ENCODE measurements around the gene PLEKHA3. TPM values are rescaled to one million over a fixed set of nuclear protein-coding genes. Genes with fewer than 3 reads are reported as not detected.

Gene PLEKHA3
- polyA plus RNA-seq, 4 donors = 2.9 to 13.1 (median 3.7) TPM

- H3K4me1 ChIP-seq (ENCODE audit: control insufficient read depth in 3 of 3, insufficient read depth in 2 of 3, low read depth in 1 of 3, low read length in 2 of 3) = peaks cover 19 to 31% (median 24%) of the 10 kb centered on the region in 3 donors
- H3K27me3 ChIP-seq (ENCODE audit: control insufficient read depth in 3 of 3, insufficient read depth in 3 of 3, low read length in 3 of 3) = no peaks in the 10 kb centered on the region
- H3K36me3 ChIP-seq (ENCODE audit: control insufficient read depth in 3 of 3, insufficient read depth in 2 of 3, low read depth in 1 of 3, low read length in 3 of 3) = peaks cover 0 to 8% (median 3%) of the 10 kb centered on the region in 3 donors
- H3K9me3 ChIP-seq (ENCODE audit: control insufficient read depth in 2 of 2, insufficient read depth in 1 of 2, low read depth in 1 of 2, low read length in 1 of 2) = no peaks in the 10 kb centered on the region
- FAIRE-seq (no peak), DNase-seq (peak; percentile 15 to 70)
- no peak overlapping the region for H3K4me3 ChIP-seq (ENCODE audit: low read depth in 1 of 3, low read length in 3 of 3)
- 60 to 80% (median 63%) methylated on average over 4 of the region's 4 CpGs for WGBS, 3 donors
- no peak overlapping the region for H3K27ac ChIP-seq (ENCODE audit: low read depth in 1 of 3, low read length in 2 of 3)
Measured at GRCh38 chr2:178482437-178482836, 2.2 kb downstream of the PLEKHA3 start.

DNA sequence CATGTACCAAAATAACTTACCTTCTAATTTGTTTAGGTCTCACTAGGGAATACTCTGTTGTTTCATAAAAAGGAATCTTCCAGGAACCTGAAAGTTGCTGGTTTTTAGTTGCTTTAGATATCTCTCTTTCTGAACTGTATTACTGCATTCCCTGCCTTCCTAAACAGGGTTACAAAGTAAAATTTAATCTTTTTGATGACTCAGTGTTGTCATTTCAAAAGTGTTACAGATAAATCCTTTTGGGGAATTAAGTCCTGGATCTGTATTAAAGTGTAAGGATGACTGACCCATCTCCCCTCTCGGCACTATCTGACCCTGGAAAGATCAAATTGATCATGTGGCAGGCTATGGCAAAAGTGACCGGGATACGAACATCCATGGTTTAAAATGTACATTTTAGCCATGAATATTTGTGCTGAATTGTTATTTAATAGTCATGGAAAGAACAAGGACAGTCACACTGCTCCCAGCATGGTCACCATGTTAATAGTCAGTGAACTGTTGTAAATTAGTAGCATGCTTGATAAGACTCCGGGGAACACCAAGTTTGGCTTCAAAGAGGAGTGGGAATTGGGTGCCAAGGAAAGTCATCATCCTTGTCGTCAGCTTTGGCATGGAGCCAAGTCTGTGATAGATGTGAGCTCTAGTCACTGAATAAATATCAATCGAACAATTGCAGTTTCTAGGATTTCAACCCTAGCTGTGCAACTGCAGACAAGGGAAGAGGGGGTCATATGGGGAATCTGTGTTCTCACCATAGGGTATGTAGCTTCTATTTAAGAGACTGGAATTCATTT, 4.2 kb downstream of the PLEKHA3 start:
- H3K36me3 ChIP-seq (ENCODE audit: control insufficient read depth in 3 of 3, insufficient read depth in 2 of 3, low read depth in 1 of 3, low read length in 3 of 3) = peaks cover 0 to 10% (median 8%) of the 10 kb centered on the region in 3 donors
- no peak overlapping the region for H3K27ac ChIP-seq (ENCODE audit: low read depth in 1 of 3, low read length in 2 of 3)
- H3K9me3 ChIP-seq (ENCODE audit: control insufficient read depth in 2 of 2, insufficient read depth in 1 of 2, low read depth in 1 of 2, low read length in 1 of 2) = no peaks in the 10 kb centered on the region
- FAIRE-seq (no peak), DNase-seq (peak; percentile 51 to 82)
- 44 to 61% (median 49%) methylated on average over 6 of the region's 6 CpGs for WGBS, 3 donors
- peaks cover 19 to 28% (median 22%) of the 10 kb centered on the region in 3 donors for H3K4me1 ChIP-seq (ENCODE audit: control insufficient read depth in 3 of 3, insufficient read depth in 2 of 3, low read depth in 1 of 3, low read length in 2 of 3)
- H3K4me3 ChIP-seq (ENCODE audit: low read depth in 1 of 3, low read length in 3 of 3) = no peak overlapping the region
- no peaks in the 10 kb centered on the region for H3K27me3 ChIP-seq (ENCODE audit: control insufficient read depth in 3 of 3, insufficient read depth in 3 of 3, low read length in 3 of 3)

- Histone ChIP-seq H3K4me3 (ENCODE audit: low read depth in 1 of 3, low read length in 3 of 3) (no peak overlapping the region), H3K9me3 (ENCODE audit: control insufficient read depth in 2 of 2, insufficient read depth in 1 of 2, low read depth in 1 of 2, low read length in 1 of 2) (no peaks in the 10 kb centered on the region), H3K4me1 (ENCODE audit: control insufficient read depth in 3 of 3, insufficient read depth in 2 of 3, low read depth in 1 of 3, low read length in 2 of 3) (peaks cover 16 to 28% (median 19%) of the 10 kb centered on the region in 3 donors), H3K27ac (ENCODE audit: low read depth in 1 of 3, low read length in 2 of 3) (no peak overlapping the region), H3K27me3 (ENCODE audit: control insufficient read depth in 3 of 3, insufficient read depth in 3 of 3, low read length in 3 of 3) (no peaks in the 10 kb centered on the region), H3K36me3 (ENCODE audit: control insufficient read depth in 3 of 3, insufficient read depth in 2 of 3, low read depth in 1 of 3, low read length in 3 of 3) (peaks cover 0 to 11% (median 10%) of the 10 kb centered on the region in 3 donors)
- 57 to 78% (median 73%) methylated on average over 3 of the region's 3 CpGs for WGBS, 3 donors
- DNase-seq = no peak
- FAIRE-seq = no peak
Measured at GRCh38 chr2:178485356-178485755, 5.1 kb downstream of the PLEKHA3 start.

DNA sequence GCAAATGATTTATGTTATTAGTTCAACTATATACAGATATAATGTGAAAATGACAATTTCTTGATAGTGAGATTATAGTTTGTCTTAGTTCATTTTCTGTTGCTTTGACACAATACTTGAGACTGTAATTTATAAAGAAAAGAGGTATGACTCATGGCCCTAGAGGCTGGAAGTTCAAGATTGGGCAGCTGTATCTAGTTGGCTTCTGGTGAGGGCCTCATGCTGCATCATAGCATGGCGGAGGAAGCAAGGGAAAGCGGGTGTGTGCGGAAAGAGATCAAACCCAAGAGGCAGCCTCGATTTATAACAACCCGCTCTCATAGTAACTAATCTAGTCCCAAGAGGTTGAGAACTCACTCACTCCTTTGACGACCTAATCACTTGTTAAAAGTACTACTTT, 11.4 kb downstream of the PLEKHA3 start:
- Histone ChIP-seq H3K9me3 (ENCODE audit: control insufficient read depth in 2 of 2, insufficient read depth in 1 of 2, low read depth in 1 of 2, low read length in 1 of 2) (no peaks in the 10 kb centered on the region), H3K4me1 (ENCODE audit: control insufficient read depth in 3 of 3, insufficient read depth in 2 of 3, low read depth in 1 of 3, low read length in 2 of 3) (no peaks in the 10 kb centered on the region), H3K27me3 (ENCODE audit: control insufficient read depth in 3 of 3, insufficient read depth in 3 of 3, low read length in 3 of 3) (no peaks in the 10 kb centered on the region), H3K4me3 (ENCODE audit: low read depth in 1 of 3, low read length in 3 of 3) (no peak overlapping the region), H3K36me3 (ENCODE audit: control insufficient read depth in 3 of 3, insufficient read depth in 2 of 3, low read depth in 1 of 3, low read length in 3 of 3) (peaks cover 8 to 37% (median 21%) of the 10 kb centered on the region in 3 donors), H3K27ac (ENCODE audit: low read depth in 1 of 3, low read length in 2 of 3) (no peak overlapping the region)
- 84 to 97% (median 90%) methylated on average over 6 of the region's 6 CpGs for WGBS, 3 donors
- no peak for DNase-seq
- FAIRE-seq = no peak

GRCh38 chr2:178496049-178496448, 15.8 kb downstream of the PLEKHA3 start:
- WGBS, 3 donors = 14 to 58% (median 32%) methylated on average over 4 of the region's 4 CpGs
- FAIRE-seq = no peak
- no peak overlapping the region for H3K27ac ChIP-seq (ENCODE audit: low read depth in 1 of 3, low read length in 2 of 3)
- peaks cover 20 to 28% (median 25%) of the 10 kb centered on the region in 3 donors for H3K36me3 ChIP-seq (ENCODE audit: control insufficient read depth in 3 of 3, insufficient read depth in 2 of 3, low read depth in 1 of 3, low read length in 3 of 3)
- no peaks in the 10 kb centered on the region for H3K4me1 ChIP-seq (ENCODE audit: control insufficient read depth in 3 of 3, insufficient read depth in 2 of 3, low read depth in 1 of 3, low read length in 2 of 3)
- H3K9me3 ChIP-seq (ENCODE audit: control insufficient read depth in 2 of 2, insufficient read depth in 1 of 2, low read depth in 1 of 2, low read length in 1 of 2) = no peaks in the 10 kb centered on the region
- peak; percentile 23 to 69 for DNase-seq
- no peak overlapping the region for H3K4me3 ChIP-seq (ENCODE audit: low read depth in 1 of 3, low read length in 3 of 3)
- no peaks in the 10 kb centered on the region for H3K27me3 ChIP-seq (ENCODE audit: control insufficient read depth in 3 of 3, insufficient read depth in 3 of 3, low read length in 3 of 3)

DNA sequence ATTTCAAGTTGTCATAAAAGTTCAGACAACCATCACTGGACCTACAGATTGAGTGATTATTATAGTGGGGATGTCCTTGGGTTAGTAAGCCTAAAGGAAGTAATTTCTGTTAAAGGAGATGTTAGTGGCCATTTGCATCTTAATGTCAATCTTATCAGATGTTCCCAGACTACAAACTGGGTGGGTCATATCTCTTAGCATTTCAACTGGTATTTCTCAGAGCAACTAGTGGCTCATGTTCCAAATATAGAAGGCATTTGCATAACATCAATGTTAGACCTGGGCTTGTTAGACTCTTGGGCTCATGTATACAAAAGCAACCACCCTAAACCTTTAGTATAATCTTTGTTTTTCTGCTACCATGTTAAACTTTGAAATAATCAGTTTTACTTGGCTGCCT, 17.9 kb downstream of the PLEKHA3 start:
- FAIRE-seq = no peak
- Histone ChIP-seq H3K36me3 (ENCODE audit: control insufficient read depth in 3 of 3, insufficient read depth in 2 of 3, low read depth in 1 of 3, low read length in 3 of 3) (peaks cover 20 to 22% (median 20%) of the 10 kb centered on the region in 3 donors), H3K4me3 (ENCODE audit: low read depth in 1 of 3, low read length in 3 of 3) (no peak overlapping the region)

DNA sequence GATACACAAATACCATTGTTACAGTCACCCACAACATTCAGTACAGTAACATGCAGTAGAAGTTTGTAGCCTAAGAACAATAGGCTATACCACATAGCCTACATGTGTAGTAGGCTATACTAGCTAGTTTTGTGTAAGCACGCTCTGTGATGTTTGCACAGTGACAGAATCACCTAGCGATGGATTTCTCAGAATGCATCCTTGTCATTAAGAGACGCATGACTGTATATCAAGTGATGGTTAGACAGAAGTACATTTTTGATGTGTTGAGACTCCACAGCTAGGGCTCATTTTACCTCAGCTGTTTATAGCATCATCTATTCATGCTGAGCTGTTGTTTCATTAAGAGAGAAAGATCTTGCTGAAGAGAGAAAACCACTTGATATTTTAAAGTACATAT, 19.4 kb downstream of the PLEKHA3 start:
- no peak for FAIRE-seq
- no peak overlapping the region for H3K27ac ChIP-seq (ENCODE audit: low read depth in 1 of 3, low read length in 2 of 3)
- no peaks in the 10 kb centered on the region for H3K27me3 ChIP-seq (ENCODE audit: control insufficient read depth in 3 of 3, insufficient read depth in 3 of 3, low read length in 3 of 3)
- WGBS, 3 donors = 95 to 97% (median 95%) methylated on average over 3 of the region's 3 CpGs
- H3K36me3 ChIP-seq (ENCODE audit: control insufficient read depth in 3 of 3, insufficient read depth in 2 of 3, low read depth in 1 of 3, low read length in 3 of 3) = peaks cover 13 to 20% (median 13%) of the 10 kb centered on the region in 3 donors
- H3K9me3 ChIP-seq (ENCODE audit: control insufficient read depth in 2 of 2, insufficient read depth in 1 of 2, low read depth in 1 of 2, low read length in 1 of 2) = no peaks in the 10 kb centered on the region
- H3K4me3 ChIP-seq (ENCODE audit: low read depth in 1 of 3, low read length in 3 of 3) = no peak overlapping the region
- no peak for DNase-seq
- no peaks in the 10 kb centered on the region for H3K4me1 ChIP-seq (ENCODE audit: control insufficient read depth in 3 of 3, insufficient read depth in 2 of 3, low read depth in 1 of 3, low read length in 2 of 3)

More for the DNA sequence above, 17.9 kb downstream of the PLEKHA3 start:
- DNase-seq = no peak
- H3K27me3 ChIP-seq (ENCODE audit: control insufficient read depth in 3 of 3, insufficient read depth in 3 of 3, low read length in 3 of 3) = no peaks in the 10 kb centered on the region
- H3K27ac ChIP-seq (ENCODE audit: low read depth in 1 of 3, low read length in 2 of 3) = no peak overlapping the region
- H3K9me3 ChIP-seq (ENCODE audit: control insufficient read depth in 2 of 2, insufficient read depth in 1 of 2, low read depth in 1 of 2, low read length in 1 of 2) = no peaks in the 10 kb centered on the region
- no peaks in the 10 kb centered on the region for H3K4me1 ChIP-seq (ENCODE audit: control insufficient read depth in 3 of 3, insufficient read depth in 2 of 3, low read depth in 1 of 3, low read length in 2 of 3)

DNA sequence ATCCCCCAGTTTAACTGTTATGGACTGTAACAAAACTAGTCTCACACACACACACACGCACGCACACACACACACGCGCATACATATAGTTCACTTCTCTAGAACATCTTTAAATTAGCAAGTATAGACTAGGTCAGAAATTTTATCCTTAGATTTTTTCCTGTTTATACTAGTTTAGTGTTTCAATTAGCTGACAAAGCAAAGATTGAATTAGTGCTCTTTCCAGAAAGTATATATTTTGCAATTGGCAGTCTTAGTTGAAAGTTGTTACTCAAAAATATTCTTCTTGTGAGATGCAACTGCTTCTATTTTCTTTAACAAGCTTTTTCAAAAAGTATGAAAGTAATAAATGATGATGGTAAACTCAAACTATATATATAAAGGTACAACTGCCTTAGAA, 22.5 kb downstream of the PLEKHA3 start:
- FAIRE-seq (no peak), DNase-seq (no peak)
- WGBS, 3 donors = 97 to 99% (median 99%) methylated on average over 4 of the region's 4 CpGs
- H3K4me1 ChIP-seq (ENCODE audit: control insufficient read depth in 3 of 3, insufficient read depth in 2 of 3, low read depth in 1 of 3, low read length in 2 of 3) = no peaks in the 10 kb centered on the region
- H3K27ac ChIP-seq (ENCODE audit: low read depth in 1 of 3, low read length in 2 of 3) = no peak overlapping the region
- H3K9me3 ChIP-seq (ENCODE audit: control insufficient read depth in 2 of 2, insufficient read depth in 1 of 2, low read depth in 1 of 2, low read length in 1 of 2) = no peaks in the 10 kb centered on the region
- H3K27me3 ChIP-seq (ENCODE audit: control insufficient read depth in 3 of 3, insufficient read depth in 3 of 3, low read length in 3 of 3) = no peaks in the 10 kb centered on the region
- no peak overlapping the region for H3K4me3 ChIP-seq (ENCODE audit: low read depth in 1 of 3, low read length in 3 of 3)
- H3K36me3 ChIP-seq (ENCODE audit: control insufficient read depth in 3 of 3, insufficient read depth in 2 of 3, low read depth in 1 of 3, low read length in 3 of 3) = peaks cover 0 to 13% (median 12%) of the 10 kb centered on the region in 3 donors
